ENCODE measurements around the gene SAXO1. TPM values are rescaled to one million over a fixed set of nuclear protein-coding genes. Genes with fewer than 3 reads are reported as not detected.

SAXO1 gene
- total and polyA plus RNA-seq, 2 experiments from 2014 or later: 0.02 TPM; not detected in 1

DNA sequence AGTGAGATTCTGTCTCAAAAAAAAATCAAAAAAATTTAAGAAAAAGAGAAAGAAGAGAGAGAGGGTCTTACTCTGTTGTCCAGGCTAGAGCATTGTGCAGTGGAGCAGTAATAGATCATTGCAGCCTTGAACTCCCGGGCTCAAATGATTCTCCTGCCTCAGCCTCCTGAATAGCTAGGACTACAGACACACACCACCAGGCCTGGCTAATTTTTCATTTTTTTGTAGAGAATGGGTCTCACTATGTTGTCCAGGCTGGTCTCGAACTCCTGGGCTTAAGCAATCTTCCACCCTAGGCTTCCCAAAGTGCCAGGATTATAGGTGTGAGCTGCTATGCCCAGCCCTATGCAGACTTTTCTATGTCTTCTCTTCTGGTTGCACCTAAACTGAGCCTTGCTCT is 41.2 kb upstream of the SAXO1 start:
- Histone ChIP-seq H3K4me1 (ENCODE audit: insufficient read depth) (no peaks in the 10 kb centered on the region), H3K27ac (ENCODE audit: low read depth) (no peak overlapping the region), H3K36me3 (ENCODE audit: insufficient read depth) (peaks cover 57% of the 10 kb centered on the region), H3K79me2 (replicated peaks; ENCODE audit: insufficient read depth) (peaks cover 4% of the 10 kb centered on the region), H3K27me3 (ENCODE audit: insufficient read depth) (no peaks in the 10 kb centered on the region), H4K20me1 (replicated peaks; ENCODE audit: insufficient read depth) (peaks cover 7% of the 10 kb centered on the region; the same call in 1 of the 2 replicates), H3K9me2 (ENCODE audit: insufficient read depth) (no peaks in the 10 kb centered on the region), H3K4me2 (no peak overlapping the region), H2AFZ (no peak overlapping the region), H3F3A (replicated peaks; ENCODE audit: low read depth) (no peaks in the 10 kb centered on the region; the same call in 1 of the 2 replicates), H3K4me3 (no peak overlapping the region)
- Mint-ChIP-seq H3K4me3 (no peak overlapping the region), H3K9me3 (no peaks in the 10 kb centered on the region), H3K4me1 (no peaks in the 10 kb centered on the region), H3K27ac (no peak overlapping the region), H3K27me3 (ENCODE audit: insufficient read depth, low read depth, poor library complexity) (peaks cover 4% of the 10 kb centered on the region), H3K36me3 (ENCODE audit: low read depth) (peaks cover 75% of the 10 kb centered on the region)
- TF ChIP-seq POLR2AphosphoS5 (IDR thresholded peaks at IDR 0.05; ENCODE audit: low read depth) (no peak), NANOG (IDR thresholded peaks at IDR 0.05; ENCODE audit: borderline replicate concordance) (no peak), ETS1 (IDR thresholded peaks at IDR 0.05) (no peak), ZNF331 (CRISPR knock-in tag; IDR thresholded peaks at IDR 0.05; ENCODE audit: low read depth) (no peak), EZH2phosphoT487 (IDR thresholded peaks at IDR 0.05; ENCODE audit: unreplicated experiment) (no peak), STAT1 (IDR thresholded peaks at IDR 0.05; ENCODE audit: unreplicated experiment) (no peak), REST (IDR thresholded peaks at IDR 0.05; ENCODE audit: unreplicated experiment) (no peak), CREB1 (CRISPR knock-in tag; IDR thresholded peaks at IDR 0.05; ENCODE audit: low read depth) (no peak)
- no peak for DNase-seq (ENCODE audit: low spot score)
- no peak for ATAC-seq

DNA sequence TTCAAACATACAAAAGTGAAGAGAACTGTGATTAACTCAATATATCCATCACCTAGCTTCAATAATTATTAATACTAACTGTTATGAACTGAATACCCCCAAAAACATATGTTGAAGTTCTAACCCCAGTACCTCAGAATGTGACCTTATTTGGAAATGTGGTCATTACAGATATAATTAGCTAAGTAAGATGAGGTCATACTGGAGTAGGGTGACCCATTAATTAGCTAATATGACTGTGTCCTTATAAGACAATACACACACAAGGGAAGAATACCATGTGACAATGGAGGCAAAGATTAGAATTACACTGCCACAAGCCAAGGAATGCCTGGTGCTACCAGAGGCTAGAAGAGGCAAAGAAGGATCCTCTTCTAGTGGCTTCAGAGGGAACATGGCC is 24.0 kb upstream of the SAXO1 start:
- Histone ChIP-seq H3K36me3 (ENCODE audit: insufficient read depth) (peaks cover 45% of the 10 kb centered on the region), H4K20me1 (replicated peaks; ENCODE audit: insufficient read depth) (no peaks in the 10 kb centered on the region), H3K4me3 (no peak overlapping the region), H3K79me2 (replicated peaks; ENCODE audit: insufficient read depth) (no peaks in the 10 kb centered on the region), H3K4me2 (no peak overlapping the region), H3K4me1 (ENCODE audit: insufficient read depth) (peaks cover 21% of the 10 kb centered on the region), H3K27me3 (ENCODE audit: insufficient read depth) (no peaks in the 10 kb centered on the region), H3K9me2 (ENCODE audit: insufficient read depth) (no peaks in the 10 kb centered on the region), H3F3A (replicated peaks; ENCODE audit: low read depth) (no peaks in the 10 kb centered on the region), H2AFZ (no peak overlapping the region), H3K27ac (ENCODE audit: low read depth) (no peak overlapping the region)
- ATAC-seq (no peak), DNase-seq (ENCODE audit: low spot score) (no peak)
- no peak overlapping the region for H3K27ac Mint-ChIP-seq
- no peaks in the 10 kb centered on the region for H3K9me3 Mint-ChIP-seq
- H3K27me3 Mint-ChIP-seq (ENCODE audit: insufficient read depth, low read depth, poor library complexity): no peaks in the 10 kb centered on the region
- peaks cover 21% of the 10 kb centered on the region for H3K4me1 Mint-ChIP-seq
- peaks cover 62% of the 10 kb centered on the region for H3K36me3 Mint-ChIP-seq (ENCODE audit: low read depth)
- no peak overlapping the region for H3K4me3 Mint-ChIP-seq
- TF ChIP-seq REST (IDR thresholded peaks at IDR 0.05; ENCODE audit: unreplicated experiment) (no peak), STAT1 (IDR thresholded peaks at IDR 0.05; ENCODE audit: unreplicated experiment) (no peak), EZH2 (IDR thresholded peaks at IDR 0.05; ENCODE audit: low read depth, unreplicated experiment) (no peak), NANOG (IDR thresholded peaks at IDR 0.05; ENCODE audit: borderline replicate concordance) (no peak), ETS1 (IDR thresholded peaks at IDR 0.05) (no peak), ZNF114 (CRISPR knock-in tag; IDR thresholded peaks at IDR 0.05) (no peak)

Data from GM23338 (cell line).